HG03565 (cell line): ENCODE results near the gene CFC1.
"Not testable (repeated sequence)": the region's sequence is repeated elsewhere in the genome, so short reads cannot be mapped to it uniquely, and the experiment has no call there.

Experiments used
- ATAC-seq: cut with Tn5 transposase; IDR thresholded peaks from one replicate; pipeline ENCODE4 v1.9.1; 2021; ENCODE audit warnings: mild to moderate bottlenecking, moderate library complexity; ENCODE audit not compliant: unreplicated experiment

The CFC1 gene

DNA sequence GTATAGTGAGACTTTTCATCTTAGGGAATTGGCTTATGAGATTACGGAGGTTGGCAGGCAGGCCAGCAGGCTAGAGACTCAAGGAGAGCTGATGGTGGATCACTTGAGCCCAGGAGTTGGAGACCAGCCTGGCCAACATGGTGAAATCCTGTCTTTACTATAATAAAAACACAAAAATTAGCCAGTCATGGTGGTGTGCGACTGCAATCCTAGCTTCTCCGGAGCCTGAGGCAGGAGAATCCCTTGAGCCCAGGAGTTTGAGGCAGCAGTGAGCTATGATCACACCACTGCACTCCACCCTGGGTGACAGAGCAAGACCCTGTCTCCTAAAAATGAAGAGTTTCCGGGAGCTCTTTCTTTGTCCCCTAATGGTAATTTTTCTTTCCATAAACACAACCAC, 14.6 kb downstream of the CFC1 start:
- ATAC-seq = not testable (repeated sequence)

DNA sequence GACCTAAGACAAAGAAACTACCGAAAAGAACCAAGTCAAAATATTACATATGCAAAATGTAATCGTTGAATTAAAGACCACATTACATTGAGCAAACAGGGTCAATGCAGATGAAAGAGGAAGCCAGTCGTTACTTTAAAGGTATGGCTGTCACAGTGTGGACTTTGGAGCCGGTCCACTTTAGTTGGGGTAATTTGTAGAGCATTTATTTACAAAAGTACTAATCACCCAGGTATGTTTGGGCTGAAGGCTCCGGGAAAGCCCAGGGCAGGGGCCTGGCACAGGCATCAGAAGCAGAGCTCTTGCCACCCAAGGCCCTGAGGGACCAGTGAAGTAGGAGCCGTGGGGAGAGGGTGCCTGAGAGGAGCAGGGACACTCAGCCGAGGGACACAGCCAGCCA, 15.8 kb downstream of the CFC1 start:
- ATAC-seq = not testable (repeated sequence)

DNA sequence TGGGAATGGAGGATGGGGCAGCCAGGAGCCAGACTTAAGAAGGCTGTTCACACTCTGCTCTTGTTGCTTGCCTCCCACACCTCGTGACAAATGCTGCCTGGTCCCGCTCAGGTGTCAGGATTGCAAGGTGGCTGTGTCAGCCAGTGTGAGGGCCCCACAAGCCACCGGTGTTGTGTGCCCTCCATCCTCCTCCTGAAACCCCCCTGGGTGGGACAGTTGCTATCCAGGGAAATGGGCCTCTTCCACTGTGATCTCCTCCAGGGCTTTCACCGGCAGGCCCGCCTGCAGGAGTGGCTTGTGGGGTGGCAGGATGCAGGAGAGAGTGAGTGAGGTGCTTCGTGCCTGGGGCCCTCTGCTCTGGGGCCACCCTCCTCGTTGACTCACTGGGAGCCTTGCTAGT, 16.4 kb downstream of the CFC1 start:
- ATAC-seq = not testable (repeated sequence)

DNA sequence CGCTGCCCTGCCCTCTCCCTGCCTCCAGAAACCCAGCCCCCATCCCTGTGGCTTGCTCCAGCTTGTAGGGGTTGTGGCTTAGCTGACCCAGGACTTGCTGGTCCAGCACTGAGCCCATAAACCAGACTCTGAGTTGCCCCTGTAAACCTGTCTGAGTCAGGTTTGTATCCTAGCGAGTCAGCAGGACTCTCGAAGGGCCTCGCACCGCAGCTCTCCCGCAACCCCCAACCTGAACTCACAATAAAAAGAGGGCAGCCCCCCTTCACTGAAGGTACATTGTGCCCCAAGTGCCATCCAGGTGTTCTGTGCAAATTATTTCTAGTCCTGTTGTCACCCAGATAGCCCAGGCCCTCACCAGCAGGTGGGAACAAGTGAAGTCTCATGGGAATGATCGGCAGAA, 17.9 kb downstream of the CFC1 start:
- not testable (repeated sequence) for ATAC-seq

DNA sequence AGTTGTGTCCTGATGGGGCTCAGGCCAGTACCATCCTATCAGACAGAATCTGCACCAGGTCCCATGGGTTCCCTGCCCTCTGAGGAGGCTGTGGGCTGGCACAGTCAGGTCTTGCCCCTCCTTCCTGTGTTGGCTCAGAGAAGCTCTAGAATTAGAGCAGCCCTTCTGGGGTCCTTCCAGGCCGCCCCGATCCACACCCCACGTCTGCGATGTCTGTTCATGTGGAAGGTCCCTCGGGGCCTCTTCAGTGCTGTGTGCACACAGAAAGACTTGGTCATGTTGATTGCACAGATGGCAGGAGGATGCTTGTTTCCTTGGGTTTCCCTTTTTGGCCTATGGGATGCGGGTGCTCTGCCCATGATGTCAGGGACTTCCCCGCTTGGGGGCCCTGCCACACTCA, 20.3 kb downstream of the CFC1 start:
- ATAC-seq = not testable (repeated sequence)

DNA sequence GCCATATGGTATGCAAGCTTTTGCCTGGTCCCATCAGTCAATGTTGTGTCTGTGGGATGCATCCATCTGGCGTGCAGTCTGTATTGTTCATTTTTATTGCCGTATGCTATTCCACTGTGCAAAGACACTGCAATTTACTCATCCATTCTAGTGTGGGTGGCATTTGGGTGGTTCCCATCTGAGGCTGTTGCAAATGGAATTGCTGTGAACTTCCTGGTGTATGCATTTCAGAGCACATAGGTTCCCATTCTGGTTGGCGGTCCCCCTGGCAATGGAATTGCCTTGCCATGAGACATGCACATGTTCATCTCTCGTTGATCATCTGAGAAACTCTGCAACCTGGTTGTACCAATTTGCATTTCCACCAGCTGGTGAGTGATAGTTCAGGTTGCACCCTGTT, 21.8 kb downstream of the CFC1 start:
- not testable (repeated sequence) for ATAC-seq

DNA sequence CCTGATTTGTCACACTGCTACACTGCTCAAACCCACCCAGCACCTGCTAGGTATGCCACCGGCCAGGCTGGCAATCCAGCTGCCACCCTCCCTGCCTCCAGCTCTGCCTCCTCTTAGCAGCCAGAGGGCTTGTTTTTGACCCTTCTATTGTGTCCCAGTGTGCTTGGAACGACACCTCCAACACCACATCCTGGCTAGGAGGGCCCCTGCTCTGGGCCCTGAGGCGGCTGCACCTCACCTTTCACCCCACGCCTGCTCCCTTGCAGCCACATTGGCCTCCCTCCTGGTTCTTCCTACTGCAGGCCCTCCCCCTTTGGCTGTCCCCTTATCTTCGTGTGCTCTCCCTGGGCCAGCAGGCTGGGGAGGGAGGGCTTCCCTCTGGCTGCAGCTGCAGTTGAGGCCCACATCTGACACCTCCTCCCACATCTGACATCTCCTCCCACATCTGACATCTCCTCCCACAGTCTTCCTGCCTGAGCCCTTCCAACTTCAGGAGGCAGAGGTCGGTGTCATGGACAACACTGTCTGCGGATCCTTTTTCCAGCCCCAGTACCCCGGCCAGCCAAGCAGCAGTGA, 23.1 kb downstream of the CFC1 start:
- ATAC-seq = not testable (repeated sequence)

DNA sequence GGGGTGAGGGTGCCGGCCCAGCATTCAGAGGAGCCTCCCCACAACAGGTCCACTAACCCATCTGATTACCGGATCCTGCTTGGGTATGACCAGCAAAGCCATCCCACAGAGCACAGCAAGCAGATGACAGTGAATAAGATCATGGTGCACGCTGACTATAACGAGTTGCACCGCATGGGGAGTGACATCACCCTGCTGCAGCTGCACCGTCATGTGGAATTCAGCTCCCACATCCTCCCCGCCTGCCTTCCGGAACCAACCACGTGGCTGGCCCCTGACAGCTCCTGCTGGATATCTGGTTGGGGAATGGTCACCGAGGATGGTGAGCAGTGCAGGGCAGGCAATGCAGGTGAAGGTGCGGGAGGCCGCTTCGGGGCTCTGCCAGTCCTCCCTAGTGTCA, 25.1 kb downstream of the CFC1 start:
- ATAC-seq = not testable (repeated sequence)

DNA sequence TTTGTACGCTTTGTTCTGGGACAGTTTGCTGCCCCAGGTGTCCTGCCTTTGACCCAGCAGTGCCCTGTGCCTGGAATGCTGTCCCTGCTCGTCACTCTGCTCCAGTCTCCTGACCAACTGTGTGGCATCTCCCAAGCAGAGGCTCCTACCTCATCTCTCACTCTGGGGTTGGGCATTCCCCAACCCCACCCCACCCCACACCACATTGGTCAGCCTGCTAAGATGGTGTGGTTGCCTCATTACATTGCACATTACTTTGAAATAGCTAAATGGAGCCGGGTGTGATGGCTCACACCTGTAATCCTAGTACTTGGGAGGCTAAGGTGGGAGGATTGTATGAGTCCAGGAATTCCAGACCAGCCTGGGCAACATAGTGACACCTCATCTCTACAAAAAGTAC, 27.4 kb downstream of the CFC1 start:
- ATAC-seq = not testable (repeated sequence)

DNA sequence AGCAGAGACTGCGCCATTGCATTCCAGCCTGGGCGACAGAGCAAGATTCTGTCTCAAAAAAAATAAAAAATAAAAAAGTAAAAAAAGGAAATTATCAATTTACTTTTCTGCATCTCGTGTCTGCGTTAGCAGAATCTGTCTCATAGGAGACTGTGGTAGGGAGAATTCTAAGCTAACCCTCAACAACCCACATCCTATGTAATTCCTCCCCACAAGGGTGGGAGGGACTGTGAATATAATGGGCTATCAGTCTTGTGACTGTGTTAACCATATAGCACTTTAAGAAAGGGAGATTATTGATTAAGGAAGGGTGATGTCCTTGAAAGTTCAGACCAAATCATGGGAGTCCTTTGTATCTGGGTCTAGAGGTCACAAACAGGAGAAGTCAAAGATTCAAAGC, 33.2 kb downstream of the CFC1 start:
- not testable (repeated sequence) for ATAC-seq

DNA sequence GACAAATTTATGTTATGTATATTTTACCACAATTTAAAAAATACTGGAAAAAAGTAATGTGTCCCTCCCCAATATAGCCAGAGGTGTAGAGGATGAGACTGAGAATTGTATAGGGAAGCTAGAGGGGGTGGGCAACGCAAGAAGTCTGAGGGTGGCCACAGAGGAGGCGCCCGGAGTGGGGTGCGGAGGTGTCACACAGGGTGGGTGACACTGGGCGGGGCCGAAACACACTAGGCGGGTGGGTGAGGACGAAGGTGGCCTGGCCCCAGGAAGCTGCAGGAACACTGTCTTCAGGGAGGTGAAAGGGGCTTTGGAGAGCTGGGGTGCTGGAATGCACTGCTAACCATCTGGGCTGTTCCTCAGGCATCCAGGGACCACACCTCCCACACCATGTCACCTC, 42.9 kb downstream of the CFC1 start:
- not testable (repeated sequence) for ATAC-seq

DNA sequence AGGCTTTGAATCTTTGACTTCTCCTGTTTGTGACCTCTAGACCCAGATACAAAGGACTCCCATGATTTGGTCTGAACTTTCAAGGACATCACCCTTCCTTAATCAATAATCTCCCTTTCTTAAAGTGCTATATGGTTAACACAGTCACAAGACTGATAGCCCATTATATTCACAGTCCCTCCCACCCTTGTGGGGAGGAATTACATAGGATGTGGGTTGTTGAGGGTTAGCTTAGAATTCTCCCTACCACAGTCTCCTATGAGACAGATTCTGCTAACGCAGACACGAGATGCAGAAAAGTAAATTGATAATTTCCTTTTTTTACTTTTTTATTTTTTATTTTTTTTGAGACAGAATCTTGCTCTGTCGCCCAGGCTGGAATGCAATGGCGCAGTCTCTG, 45.2 kb downstream of the CFC1 start:
- ATAC-seq = not testable (repeated sequence)

DNA sequence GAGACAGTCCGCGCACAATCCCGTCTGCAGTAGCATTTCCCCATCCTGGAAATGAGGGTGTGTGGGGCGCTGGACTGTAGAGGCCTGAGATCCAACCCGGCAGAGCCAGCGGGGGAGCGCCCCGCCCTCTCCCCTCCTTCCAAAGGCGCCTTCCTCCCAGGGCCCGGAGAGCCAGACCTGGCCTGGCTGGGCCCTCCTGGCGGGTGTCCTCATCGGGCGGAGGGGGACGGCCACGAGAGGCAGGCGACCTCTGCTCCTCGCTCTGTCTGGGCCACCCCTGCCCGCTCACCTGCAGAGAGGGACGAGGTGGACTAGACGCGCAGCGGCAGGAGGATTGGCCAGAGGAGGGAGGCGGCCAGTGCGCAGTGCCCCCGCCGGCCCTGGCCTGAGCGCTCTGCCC, 49.9 kb downstream of the CFC1 start:
- ATAC-seq = not testable (repeated sequence)

DNA sequence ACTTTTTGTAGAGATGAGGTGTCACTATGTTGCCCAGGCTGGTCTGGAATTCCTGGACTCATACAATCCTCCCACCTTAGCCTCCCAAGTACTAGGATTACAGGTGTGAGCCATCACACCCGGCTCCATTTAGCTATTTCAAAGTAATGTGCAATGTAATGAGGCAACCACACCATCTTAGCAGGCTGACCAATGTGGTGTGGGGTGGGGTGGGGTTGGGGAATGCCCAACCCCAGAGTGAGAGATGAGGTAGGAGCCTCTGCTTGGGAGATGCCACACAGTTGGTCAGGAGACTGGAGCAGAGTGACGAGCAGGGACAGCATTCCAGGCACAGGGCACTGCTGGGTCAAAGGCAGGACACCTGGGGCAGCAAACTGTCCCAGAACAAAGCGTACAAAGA, 51.0 kb downstream of the CFC1 start:
- ATAC-seq = not testable (repeated sequence)

DNA sequence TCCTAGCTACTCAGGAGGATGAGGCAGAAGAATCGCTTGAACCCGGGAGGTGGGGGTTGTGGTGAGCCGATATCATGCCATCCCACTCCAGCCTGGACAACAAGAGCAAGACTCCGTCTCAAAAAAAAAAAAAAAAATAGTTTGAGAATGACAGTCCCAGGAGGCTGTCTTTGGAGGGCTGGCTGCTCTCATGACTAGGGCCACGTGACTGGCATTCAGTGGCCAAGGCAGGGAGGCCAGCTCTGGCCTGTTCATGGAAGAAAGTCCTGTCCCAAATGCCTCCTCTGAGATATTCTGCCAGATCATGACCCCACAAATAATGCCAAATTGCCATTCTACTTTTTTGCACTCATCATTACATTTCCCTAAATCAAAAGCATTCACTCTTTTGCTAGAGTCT, 54.4 kb downstream of the CFC1 start:
- not testable (repeated sequence) for ATAC-seq

DNA sequence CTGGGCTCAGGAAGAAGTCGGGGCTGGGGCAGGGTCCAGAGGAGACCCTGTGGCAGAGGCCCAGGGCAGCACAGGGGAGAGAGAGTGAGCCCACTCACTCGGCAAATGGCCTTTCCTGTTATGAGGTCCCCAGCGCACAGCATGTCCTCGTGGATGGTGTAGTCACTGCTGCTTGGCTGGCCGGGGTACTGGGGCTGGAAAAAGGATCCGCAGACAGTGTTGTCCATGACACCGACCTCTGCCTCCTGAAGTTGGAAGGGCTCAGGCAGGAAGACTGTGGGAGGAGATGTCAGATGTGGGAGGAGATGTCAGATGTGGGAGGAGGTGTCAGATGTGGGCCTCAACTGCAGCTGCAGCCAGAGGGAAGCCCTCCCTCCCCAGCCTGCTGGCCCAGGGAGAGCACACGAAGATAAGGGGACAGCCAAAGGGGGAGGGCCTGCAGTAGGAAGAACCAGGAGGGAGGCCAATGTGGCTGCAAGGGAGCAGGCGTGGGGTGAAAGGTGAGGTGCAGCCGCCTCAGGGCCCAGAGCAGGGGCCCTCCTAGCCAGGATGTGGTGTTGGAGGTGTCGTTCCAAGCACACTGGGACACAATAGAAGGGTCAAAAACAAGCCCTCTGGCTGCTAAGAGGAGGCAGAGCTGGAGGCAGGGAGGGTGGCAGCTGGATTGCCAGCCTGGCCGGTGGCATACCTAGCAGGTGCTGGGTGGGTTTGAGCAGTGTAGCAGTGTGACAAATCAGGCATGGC, 55.4 kb downstream of the CFC1 start:
- ATAC-seq = not testable (repeated sequence)

DNA sequence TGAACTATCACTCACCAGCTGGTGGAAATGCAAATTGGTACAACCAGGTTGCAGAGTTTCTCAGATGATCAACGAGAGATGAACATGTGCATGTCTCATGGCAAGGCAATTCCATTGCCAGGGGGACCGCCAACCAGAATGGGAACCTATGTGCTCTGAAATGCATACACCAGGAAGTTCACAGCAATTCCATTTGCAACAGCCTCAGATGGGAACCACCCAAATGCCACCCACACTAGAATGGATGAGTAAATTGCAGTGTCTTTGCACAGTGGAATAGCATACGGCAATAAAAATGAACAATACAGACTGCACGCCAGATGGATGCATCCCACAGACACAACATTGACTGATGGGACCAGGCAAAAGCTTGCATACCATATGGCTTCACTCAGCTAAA, 56.6 kb downstream of the CFC1 start:
- not testable (repeated sequence) for ATAC-seq
